IMR-90 (cell line): ENCODE data around the gene ZMYM1.
"Not testable (repeated sequence)": the region's sequence is repeated elsewhere in the genome, so short reads cannot be mapped to it uniquely, and the experiment has no call there.

ENCODE experiments used
- CTCF ChIP-seq: conservative IDR thresholded peaks from 2 replicates; pipeline ENCODE4 v1.5.1; 2012; ENCODE audit warnings: mild to moderate bottlenecking, low read depth, low read length, improper control_type of control experiment
- MAFK ChIP-seq: IDR thresholded peaks from 2 replicates; pipeline ENCODE4 v1.6.1; 2012; ENCODE audit warnings: low read depth, low read length, improper control_type of control experiment
- NFE2L2 ChIP-seq: fragments of 150-350 bp; IDR thresholded peaks from 2 replicates; pipeline ENCODE4 v1.6.1; 2016; ENCODE audit warnings: low read depth, mild to moderate bottlenecking, low read length
- POLR2A ChIP-seq: IDR thresholded peaks from 2 replicates; pipeline ENCODE4 v1.6.1; 2012; ENCODE audit warnings: mild to moderate bottlenecking, low read depth, low read length

- TF ChIP-seq CTCF, MAFK, NFE2L2, POLR2A: not testable (repeated sequence)
Measured at GRCh38 chr1:35145892-35146549, 66.8 kb downstream of the ZMYM1 start.
